HEK293 (cell line): ENCODE measurements around the gene HK2.

ENCODE experiments used
- ZFP41 ChIP-seq: fragments of 450-650 bp; formaldehyde crosslinking; IDR thresholded peaks from 2 replicates; pipeline ENCODE4 v1.5.1; 2016; ENCODE audit warnings: missing biosample characterization, missing genetic modification characterization, borderline replicate concordance
- ZNF121 ChIP-seq: fragments of 450-650 bp; formaldehyde crosslinking; IDR thresholded peaks from 2 replicates; pipeline ENCODE4 v1.5.1; 2016; ENCODE audit warnings: missing biosample characterization, missing genetic modification characterization
- ZNF175 ChIP-seq: fragments of 450-650 bp; formaldehyde crosslinking; IDR thresholded peaks from 2 replicates; pipeline ENCODE4 v1.5.1; 2016; ENCODE audit warnings: missing biosample characterization, missing genetic modification characterization
- ZNF24 ChIP-seq: fragments of 450-650 bp; formaldehyde crosslinking; IDR thresholded peaks from 2 replicates; pipeline ENCODE4 v1.5.1; 2016; ENCODE audit warnings: missing biosample characterization, missing genetic modification characterization
- ZNF292 ChIP-seq: fragments of 450-650 bp; formaldehyde crosslinking; IDR thresholded peaks from 2 replicates; pipeline ENCODE4 v1.5.1; 2016; ENCODE audit warnings: low read depth, missing biosample characterization, missing genetic modification characterization, borderline replicate concordance
- ZNF654 ChIP-seq: fragments of 450-650 bp; formaldehyde crosslinking; IDR thresholded peaks from 2 replicates; pipeline ENCODE4 v1.5.1; 2016; ENCODE audit warnings: low read depth, missing biosample characterization, missing genetic modification characterization
- ZNF76 ChIP-seq: fragments of 450-650 bp; formaldehyde crosslinking; IDR thresholded peaks from 2 replicates; pipeline ENCODE4; 2016; ENCODE audit warnings: low read depth, missing biosample characterization, missing genetic modification characterization, borderline replicate concordance
- TF ChIP-seq, protein P1 (sequence below): fragments of 450-650 bp; formaldehyde crosslinking; IDR thresholded peaks from 2 replicates; pipeline ENCODE4 v1.5.1; 2016; ENCODE audit warnings: missing biosample characterization, missing genetic modification characterization
- TF ChIP-seq, protein P2 (sequence below): fragments of 450-650 bp; formaldehyde crosslinking; IDR thresholded peaks from 2 replicates; pipeline ENCODE4 v1.5.1; 2016; ENCODE audit warnings: missing biosample characterization, missing genetic modification characterization

GRCh38 chr2:74836675-74837401 is 2.9 kb downstream of the HK2 start:
- TF ChIP-seq, protein P1, sequence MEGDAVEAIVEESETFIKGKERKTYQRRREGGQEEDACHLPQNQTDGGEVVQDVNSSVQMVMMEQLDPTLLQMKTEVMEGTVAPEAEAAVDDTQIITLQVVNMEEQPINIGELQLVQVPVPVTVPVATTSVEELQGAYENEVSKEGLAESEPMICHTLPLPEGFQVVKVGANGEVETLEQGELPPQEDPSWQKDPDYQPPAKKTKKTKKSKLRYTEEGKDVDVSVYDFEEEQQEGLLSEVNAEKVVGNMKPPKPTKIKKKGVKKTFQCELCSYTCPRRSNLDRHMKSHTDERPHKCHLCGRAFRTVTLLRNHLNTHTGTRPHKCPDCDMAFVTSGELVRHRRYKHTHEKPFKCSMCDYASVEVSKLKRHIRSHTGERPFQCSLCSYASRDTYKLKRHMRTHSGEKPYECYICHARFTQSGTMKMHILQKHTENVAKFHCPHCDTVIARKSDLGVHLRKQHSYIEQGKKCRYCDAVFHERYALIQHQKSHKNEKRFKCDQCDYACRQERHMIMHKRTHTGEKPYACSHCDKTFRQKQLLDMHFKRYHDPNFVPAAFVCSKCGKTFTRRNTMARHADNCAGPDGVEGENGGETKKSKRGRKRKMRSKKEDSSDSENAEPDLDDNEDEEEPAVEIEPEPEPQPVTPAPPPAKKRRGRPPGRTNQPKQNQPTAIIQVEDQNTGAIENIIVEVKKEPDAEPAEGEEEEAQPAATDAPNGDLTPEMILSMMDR (tag by site-specific recombination) = no peak
- TF ChIP-seq ZNF76 (tag by site-specific recombination) = no peak
- TF ChIP-seq ZNF292 (tag by site-specific recombination) = no peak
- no peak for TF ChIP-seq ZNF175 (tag by site-specific recombination)
- TF ChIP-seq ZNF24 = no peak
- TF ChIP-seq ZFP41 (tag by site-specific recombination) = no peak
- TF ChIP-seq ZNF654 = no peak
- no peak for TF ChIP-seq ZNF121
- TF ChIP-seq, protein P2, sequence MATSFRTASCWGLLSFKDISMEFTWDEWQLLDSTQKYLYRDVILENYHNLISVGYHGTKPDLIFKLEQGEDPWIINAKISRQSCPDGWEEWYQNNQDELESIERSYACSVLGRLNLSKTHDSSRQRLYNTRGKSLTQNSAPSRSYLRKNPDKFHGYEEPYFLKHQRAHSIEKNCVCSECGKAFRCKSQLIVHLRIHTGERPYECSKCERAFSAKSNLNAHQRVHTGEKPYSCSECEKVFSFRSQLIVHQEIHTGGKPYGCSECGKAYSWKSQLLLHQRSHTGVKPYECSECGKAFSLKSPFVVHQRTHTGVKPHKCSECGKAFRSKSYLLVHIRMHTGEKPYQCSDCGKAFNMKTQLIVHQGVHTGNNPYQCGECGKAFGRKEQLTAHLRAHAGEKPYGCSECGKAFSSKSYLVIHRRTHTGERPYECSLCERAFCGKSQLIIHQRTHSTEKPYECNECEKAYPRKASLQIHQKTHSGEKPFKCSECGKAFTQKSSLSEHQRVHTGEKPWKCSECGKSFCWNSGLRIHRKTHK (tag by site-specific recombination) = no peak
